KBM-7 (cell line): Measurements from ENCODE around the gene MMP28.

Source experiments
- DNase-seq: peaks from one replicate; pipeline ENCODE4 v3.0.0-alpha.2; 2015
- in situ Hi-C: fragments of 300-500 bp; cut with MboI; formaldehyde crosslinking; loops from 2 replicates; pipeline ENCODE4 v1.14.3; 2020; ENCODE audit warnings: low sequenced_read_pairs, low pct_unique_long_range_greater_than_20kb, mixed read lengths

MMP28 gene

DNA sequence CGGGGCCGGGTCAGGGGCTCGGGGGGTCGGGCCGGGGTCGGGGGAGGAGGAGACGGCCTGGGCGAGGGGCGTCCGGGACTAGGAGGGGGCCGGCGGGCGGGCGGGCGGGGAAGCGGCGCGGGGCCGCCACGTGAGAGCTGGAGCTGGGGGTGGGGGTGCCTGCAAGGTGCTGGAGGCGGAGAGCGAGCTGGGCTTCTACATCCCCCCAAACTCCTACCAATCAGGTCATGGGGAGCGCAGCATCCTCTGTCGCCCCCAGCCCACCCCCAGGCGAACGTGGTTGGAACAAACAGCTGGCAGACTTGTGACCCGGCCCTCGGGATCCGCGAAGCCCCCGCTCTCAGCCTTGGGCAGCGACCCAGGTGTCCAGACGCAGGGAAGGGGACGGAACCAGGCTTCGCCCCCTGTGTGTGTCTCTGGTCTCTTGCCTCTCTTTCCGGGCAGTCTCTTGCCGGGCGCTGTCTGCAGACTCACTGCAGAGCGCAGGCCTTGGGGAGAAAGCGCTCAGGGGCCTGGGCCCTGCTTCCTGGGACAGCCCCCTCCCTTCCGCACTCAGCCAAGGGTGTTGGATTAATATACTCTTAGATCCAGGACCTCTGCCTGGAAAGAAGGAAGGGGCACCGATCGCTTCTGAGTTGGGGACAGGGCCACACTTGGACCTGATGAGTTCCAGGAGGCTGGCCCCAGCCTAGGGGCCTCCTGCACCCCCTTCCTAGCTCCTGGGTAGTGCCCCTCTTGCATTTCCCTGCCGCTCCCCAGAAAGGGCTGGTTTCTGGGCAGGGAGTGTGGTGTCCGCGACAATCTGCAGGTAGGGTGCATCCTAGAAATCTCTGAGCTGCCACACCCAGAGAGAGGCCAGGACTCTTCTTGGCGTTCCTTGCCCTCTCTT lies 63.3 kb downstream of the MMP28 start:
- in situ Hi-C loops: loop anchor here (25.0 kb wide), 1 partner anchor 570 kb away; no protein-coding TSS in a partner anchor
- no peak for DNase-seq

GRCh38 chr17:35731239-35731916 lies 64.1 kb downstream of the MMP28 start, which contains the start of gene RASL10B:
Gene RASL10B, plus strand, starts transcription at chr17:35731639. Its CDS starts 3,546 bp downstream, at chr17:35735185.
- in situ Hi-C loops: loop anchor here (25.0 kb wide), 1 partner anchor 569 kb away; no protein-coding TSS in a partner anchor
- peak; percentile 60 for DNase-seq

DNA sequence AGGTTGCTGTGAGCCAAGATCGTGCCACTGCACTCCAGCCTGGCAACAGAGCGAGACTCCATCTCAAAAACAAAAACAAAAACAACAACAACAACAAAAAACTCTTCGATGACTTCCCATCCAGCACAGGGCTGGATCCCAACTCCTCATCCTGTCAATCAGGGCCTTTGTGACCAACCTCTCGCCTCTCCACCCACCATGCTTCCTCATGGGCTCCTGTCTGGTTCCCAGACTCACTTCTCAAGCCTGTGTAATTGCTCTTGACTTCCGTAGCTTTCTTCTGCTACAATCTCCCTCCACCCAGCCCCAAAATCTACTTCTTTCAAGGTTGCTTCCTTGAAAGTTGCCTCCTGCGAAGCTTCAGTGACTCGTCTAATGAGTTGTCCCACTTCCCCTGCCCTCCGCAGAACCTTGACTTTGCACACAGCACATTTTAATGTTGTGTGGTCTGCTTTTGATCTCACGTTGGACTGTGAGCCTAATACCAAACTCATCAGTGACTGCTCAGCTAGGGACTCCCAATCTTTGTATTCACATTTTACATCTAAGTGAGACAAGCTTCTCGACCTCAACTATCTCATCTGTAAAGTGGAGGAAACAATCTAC lies 64.9 kb downstream of the MMP28 start:
- DNase-seq: peak; percentile 48
- in situ Hi-C loops: loop anchor here (25.0 kb wide), 1 partner anchor 568 kb away; no protein-coding TSS in a partner anchor

DNA sequence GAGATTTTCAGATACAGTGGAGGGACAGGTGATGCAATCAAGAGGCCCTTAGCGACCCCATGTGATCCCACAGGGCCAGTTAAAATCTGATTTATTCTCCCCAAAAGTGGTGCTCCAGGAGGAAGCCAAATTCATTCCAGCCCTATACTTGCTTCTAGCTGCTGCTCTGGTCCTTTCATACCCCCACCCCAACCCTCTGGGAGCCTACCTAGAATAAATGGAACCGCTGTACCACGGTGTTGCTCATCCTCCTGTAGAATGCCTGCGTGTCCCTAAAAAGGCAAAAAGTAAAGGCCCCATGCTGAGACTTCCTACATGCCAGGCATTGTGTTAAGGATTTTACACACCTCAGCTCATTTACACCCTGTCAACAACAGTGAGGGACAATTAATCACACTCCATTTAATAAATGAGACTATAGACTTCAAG lies 66.0 kb downstream of the MMP28 start:
- in situ Hi-C loops: loop anchor here (25.0 kb wide), 1 partner anchor 567 kb away; no protein-coding TSS in a partner anchor

DNA sequence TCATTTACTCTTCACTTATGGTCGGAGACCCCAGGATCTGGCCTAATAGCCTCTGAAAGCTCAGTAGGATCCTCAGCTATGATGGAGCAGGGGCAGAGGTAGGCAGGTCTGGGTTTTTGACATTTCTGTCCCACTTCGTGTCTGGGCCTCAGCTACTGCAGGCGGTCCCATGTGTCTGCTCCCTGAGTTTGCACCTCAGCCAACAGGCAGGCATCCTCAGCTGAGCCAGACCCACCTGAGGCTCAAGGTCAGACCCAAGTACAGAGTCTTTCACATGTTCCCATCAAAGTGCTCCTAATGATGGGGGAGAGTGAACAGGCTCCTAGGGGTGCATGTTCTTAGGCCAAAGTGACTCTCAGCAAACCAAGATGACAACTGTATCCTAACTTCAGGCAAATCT lies 66.9 kb downstream of the MMP28 start:
- in situ Hi-C loops: loop anchor here (25.0 kb wide), 1 partner anchor 566 kb away; no protein-coding TSS in a partner anchor
- no peak for DNase-seq

More for the DNA sequence above, 66.0 kb downstream of the MMP28 start:
- DNase-seq: no peak

- DNase-seq: no peak
- in situ Hi-C loops: loop anchor here (25.0 kb wide), 1 partner anchor 565 kb away; no protein-coding TSS in a partner anchor
Observed at GRCh38 chr17:35727635-35728034, 67.8 kb downstream of the MMP28 start.

GRCh38 chr17:35726953-35727460 lies 68.4 kb downstream of the MMP28 start:
- DNase-seq: no peak

GRCh38 chr17:35726127-35726952 lies 69.1 kb downstream of the MMP28 start:
- DNase-seq: no peak
- in situ Hi-C loops: loop anchor here (25.0 kb wide), 1 partner anchor 564 kb away; no protein-coding TSS in a partner anchor

More at GRCh38 chr17:35726953-35727460, 68.4 kb downstream of the MMP28 start:
- in situ Hi-C loops: loop anchor here (25.0 kb wide), 1 partner anchor 565 kb away; no protein-coding TSS in a partner anchor

DNA sequence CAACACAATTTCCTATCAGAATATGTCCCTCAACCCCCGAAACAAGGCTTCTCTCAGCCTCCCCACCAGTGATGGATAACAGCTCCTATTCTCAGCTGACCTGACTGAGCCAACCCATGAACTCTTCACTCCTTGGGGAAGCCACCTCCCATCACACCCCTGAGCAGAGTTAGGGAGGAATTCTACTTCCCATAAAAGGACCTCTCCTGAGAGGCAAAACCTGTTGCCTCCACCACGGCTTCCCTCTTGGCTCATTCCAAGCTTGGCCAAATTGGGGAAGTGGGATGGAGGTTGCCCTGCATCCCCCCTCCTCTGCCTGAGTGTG lies 69.7 kb downstream of the MMP28 start:
- no peak for DNase-seq

GRCh38 chr17:35725058-35725457 lies 70.4 kb downstream of the MMP28 start:
- in situ Hi-C loops: loop anchor here (25.0 kb wide), 1 partner anchor 563 kb away; no protein-coding TSS in a partner anchor

More for the DNA sequence above, 69.7 kb downstream of the MMP28 start:
- in situ Hi-C loops: loop anchor here (25.0 kb wide), 1 partner anchor 563 kb away; no protein-coding TSS in a partner anchor

GRCh38 chr17:35723735-35724134 lies 71.7 kb downstream of the MMP28 start:
- no peak for DNase-seq
- in situ Hi-C loops: no loop called here

More at GRCh38 chr17:35725058-35725457, 70.4 kb downstream of the MMP28 start:
- no peak for DNase-seq

GRCh38 chr17:35717475-35717874 lies 78.0 kb downstream of the MMP28 start:
- no peak for DNase-seq
- in situ Hi-C loops: no loop called here

DNA sequence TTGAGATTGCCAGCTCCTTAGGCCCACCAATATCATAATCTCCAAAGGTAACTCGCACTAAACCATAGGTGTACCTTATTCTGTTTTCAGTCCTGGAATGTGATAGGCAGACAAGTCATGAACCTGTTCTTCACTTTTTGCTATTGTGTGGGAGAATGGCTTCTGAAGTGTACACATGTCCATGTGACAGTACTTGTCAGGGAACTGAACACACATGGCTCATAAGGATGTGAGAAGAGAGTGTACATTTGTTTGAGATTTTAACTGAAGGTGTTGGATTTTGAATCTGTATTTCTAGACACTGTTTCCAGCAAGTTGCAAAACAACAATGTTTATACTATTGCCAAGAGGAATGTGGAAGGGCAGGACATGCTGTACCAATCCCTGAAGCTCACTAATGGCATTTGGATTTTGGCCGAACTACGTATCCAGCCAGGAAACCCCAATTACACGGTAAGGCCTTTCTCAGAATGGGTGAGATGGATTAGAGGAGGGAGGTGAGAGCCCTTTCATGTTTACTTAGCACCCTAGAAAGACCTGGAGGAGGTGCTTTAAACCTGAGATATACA lies 78.5 kb downstream of the MMP28 start:
- DNase-seq: no peak
- in situ Hi-C loops: no loop called here

DNA sequence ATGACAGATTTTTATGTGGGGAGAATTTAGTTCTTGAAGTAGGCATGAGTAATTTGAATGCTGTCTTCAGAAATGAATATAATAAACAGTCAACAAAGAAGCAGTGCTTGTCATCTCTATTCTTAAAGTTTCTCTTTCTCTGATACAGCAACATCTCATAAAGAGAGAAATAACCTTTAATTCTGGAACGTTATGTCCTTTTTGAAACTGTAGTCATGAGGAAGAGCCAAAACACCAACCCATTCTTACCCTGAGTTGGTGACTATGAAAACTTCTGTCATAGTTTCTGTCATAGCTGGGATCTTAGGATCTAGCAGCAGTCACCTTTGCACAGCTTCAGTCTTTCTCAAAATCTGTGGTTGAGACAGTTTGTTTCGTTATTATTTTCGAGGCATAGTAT lies 79.3 kb downstream of the MMP28 start:
- in situ Hi-C loops: no loop called here
- DNase-seq: no peak
